ENCODE results near the gene PDSS2. TPM values are rescaled to one million over a fixed set of nuclear protein-coding genes. Genes with fewer than 3 reads are reported as not detected.

PDSS2 gene
- total RNA-seq, 1 donor from 2014 or later, result 14.9 TPM

GRCh38 chr6:107132330-107132954 is 326.9 kb downstream of the PDSS2 start:
- H3K9me3 Mint-ChIP-seq, result no peaks in the 10 kb centered on the region
- H3K27me3 Mint-ChIP-seq (ENCODE audit: low read depth), result no peaks in the 10 kb centered on the region
- no peaks in the 10 kb centered on the region for H3K36me3 Mint-ChIP-seq (ENCODE audit: low read depth)

GRCh38 chr6:107129370-107129925 is 329.9 kb downstream of the PDSS2 start:
- no peak overlapping the region for H3K4me3 Mint-ChIP-seq
- H3K27me3 Mint-ChIP-seq (ENCODE audit: low read depth), result no peaks in the 10 kb centered on the region

More at GRCh38 chr6:107132330-107132954, 326.9 kb downstream of the PDSS2 start:
- peak; percentile 75 for TF ChIP-seq CTCF (conservative IDR thresholded peaks at IDR 0.05)
- Mint-ChIP-seq H3K4me3 (no peak overlapping the region), H3K27ac (ENCODE audit: unreplicated experiment) (no peak overlapping the region), H3K4me1 (peaks cover 14% of the 10 kb centered on the region)
- DNase-seq (ENCODE audit: low read depth, low spot score), result peak; percentile 51

GRCh38 chr6:107128577-107128976 is 330.8 kb downstream of the PDSS2 start:
- Mint-ChIP-seq H3K27ac (ENCODE audit: unreplicated experiment) (no peak overlapping the region), H3K36me3 (ENCODE audit: low read depth) (no peaks in the 10 kb centered on the region), H3K4me1 (peaks cover 20% of the 10 kb centered on the region), H3K4me3 (no peak overlapping the region), H3K9me3 (peaks cover 2% of the 10 kb centered on the region), H3K27me3 (ENCODE audit: low read depth) (no peaks in the 10 kb centered on the region)
- no peak for DNase-seq (ENCODE audit: low read depth, low spot score)
- TF ChIP-seq CTCF (conservative IDR thresholded peaks at IDR 0.05), result no peak

More at GRCh38 chr6:107129370-107129925, 329.9 kb downstream of the PDSS2 start:
- Mint-ChIP-seq H3K36me3 (ENCODE audit: low read depth) (no peaks in the 10 kb centered on the region), H3K9me3 (peaks cover 2% of the 10 kb centered on the region), H3K27ac (ENCODE audit: unreplicated experiment) (no peak overlapping the region), H3K4me1 (peaks cover 20% of the 10 kb centered on the region)
- DNase-seq (ENCODE audit: low read depth, low spot score), result no peak
- no peak for TF ChIP-seq CTCF (conservative IDR thresholded peaks at IDR 0.05)

- TF ChIP-seq CTCF (conservative IDR thresholded peaks at IDR 0.05), result no peak
- Mint-ChIP-seq H3K4me1 (peaks cover 20% of the 10 kb centered on the region), H3K27ac (ENCODE audit: unreplicated experiment) (no peak overlapping the region), H3K36me3 (ENCODE audit: low read depth) (no peaks in the 10 kb centered on the region), H3K4me3 (no peak overlapping the region), H3K9me3 (peaks cover 2% of the 10 kb centered on the region), H3K27me3 (ENCODE audit: low read depth) (no peaks in the 10 kb centered on the region)
- DNase-seq (ENCODE audit: low read depth, low spot score), result no peak
Measured at GRCh38 chr6:107128175-107128574, 331.2 kb downstream of the PDSS2 start.

DNA sequence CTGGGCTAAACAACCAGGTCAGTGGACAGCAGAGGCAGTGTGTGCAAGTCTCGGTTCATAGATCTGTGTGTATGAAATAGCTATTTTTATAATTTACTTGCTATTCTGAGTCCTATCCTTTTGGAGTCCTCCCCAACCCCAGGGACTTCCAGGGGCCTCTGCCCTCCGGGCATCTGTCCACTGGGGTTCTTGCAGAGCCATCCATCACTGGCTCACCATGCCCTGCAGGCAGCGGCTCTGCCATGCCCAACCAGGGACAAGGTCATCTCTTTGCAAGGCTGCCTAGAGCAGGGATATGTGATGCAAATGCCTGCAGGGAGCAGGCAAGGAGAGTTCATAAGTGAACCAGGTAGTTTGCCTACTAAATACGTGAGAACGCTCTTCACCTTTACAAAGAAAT is 333.6 kb downstream of the PDSS2 start:
- no peak overlapping the region for H3K4me3 Mint-ChIP-seq
- DNase-seq (ENCODE audit: low read depth, low spot score), result no peak
- no peak for TF ChIP-seq CTCF (conservative IDR thresholded peaks at IDR 0.05)
- no peaks in the 10 kb centered on the region for H3K36me3 Mint-ChIP-seq (ENCODE audit: low read depth)
- peaks cover 20% of the 10 kb centered on the region for H3K4me1 Mint-ChIP-seq
- H3K27me3 Mint-ChIP-seq (ENCODE audit: low read depth), result no peaks in the 10 kb centered on the region
- peaks cover 2% of the 10 kb centered on the region for H3K9me3 Mint-ChIP-seq
- no peak overlapping the region for H3K27ac Mint-ChIP-seq (ENCODE audit: unreplicated experiment)

Data from neural crest cell (in vitro differentiated cells).